ENCODE results near the gene UBXN6. TPM values are rescaled to one million over a fixed set of nuclear protein-coding genes. Genes with fewer than 3 reads are reported as not detected.

The UBXN6 gene, protein sequence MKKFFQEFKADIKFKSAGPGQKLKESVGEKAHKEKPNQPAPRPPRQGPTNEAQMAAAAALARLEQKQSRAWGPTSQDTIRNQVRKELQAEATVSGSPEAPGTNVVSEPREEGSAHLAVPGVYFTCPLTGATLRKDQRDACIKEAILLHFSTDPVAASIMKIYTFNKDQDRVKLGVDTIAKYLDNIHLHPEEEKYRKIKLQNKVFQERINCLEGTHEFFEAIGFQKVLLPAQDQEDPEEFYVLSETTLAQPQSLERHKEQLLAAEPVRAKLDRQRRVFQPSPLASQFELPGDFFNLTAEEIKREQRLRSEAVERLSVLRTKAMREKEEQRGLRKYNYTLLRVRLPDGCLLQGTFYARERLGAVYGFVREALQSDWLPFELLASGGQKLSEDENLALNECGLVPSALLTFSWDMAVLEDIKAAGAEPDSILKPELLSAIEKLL
- total RNA-seq: 94.1 and 105 TPM in 2 replicates

DNA sequence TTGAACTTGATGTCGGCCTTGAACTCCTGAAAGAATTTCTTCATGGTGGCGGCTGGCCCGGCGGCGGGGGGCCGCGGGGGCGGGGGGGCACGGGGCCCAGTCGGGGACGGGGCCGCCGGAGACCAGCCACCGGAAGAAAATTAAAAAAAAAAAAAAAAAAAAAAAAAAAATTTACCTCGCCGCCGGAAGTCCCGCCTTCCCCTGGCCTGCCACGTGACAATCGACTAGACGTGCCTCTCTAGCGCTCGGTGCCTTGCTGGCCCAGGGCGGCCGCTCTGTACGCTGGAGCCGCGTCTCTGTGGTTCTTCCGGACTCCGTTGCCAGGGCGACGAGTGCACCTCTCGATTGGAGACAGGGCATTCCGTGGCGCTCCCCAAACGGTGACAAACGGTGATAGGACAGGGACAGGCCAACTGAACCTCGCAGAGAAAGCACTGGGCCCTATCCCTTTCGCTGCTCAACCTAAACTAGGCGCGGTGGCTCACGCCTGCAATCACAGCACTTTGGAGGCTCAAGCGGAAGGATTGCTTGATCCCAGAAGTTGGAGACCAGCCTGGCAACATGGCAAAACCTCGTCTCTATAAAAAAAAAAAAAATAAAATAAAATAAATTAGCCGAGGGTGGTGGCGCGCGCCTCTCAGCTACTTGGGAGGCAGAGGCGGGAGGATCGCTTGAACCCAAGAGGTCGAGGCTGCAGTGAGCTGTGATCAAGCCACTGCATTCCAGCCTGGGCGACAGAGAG, at the start of gene UBXN6:
UBXN6 (minus strand) TSS at position 141 of the 742 bp plus-strand sequence; CDS start at position 44, 97 bp downstream.

DNA sequence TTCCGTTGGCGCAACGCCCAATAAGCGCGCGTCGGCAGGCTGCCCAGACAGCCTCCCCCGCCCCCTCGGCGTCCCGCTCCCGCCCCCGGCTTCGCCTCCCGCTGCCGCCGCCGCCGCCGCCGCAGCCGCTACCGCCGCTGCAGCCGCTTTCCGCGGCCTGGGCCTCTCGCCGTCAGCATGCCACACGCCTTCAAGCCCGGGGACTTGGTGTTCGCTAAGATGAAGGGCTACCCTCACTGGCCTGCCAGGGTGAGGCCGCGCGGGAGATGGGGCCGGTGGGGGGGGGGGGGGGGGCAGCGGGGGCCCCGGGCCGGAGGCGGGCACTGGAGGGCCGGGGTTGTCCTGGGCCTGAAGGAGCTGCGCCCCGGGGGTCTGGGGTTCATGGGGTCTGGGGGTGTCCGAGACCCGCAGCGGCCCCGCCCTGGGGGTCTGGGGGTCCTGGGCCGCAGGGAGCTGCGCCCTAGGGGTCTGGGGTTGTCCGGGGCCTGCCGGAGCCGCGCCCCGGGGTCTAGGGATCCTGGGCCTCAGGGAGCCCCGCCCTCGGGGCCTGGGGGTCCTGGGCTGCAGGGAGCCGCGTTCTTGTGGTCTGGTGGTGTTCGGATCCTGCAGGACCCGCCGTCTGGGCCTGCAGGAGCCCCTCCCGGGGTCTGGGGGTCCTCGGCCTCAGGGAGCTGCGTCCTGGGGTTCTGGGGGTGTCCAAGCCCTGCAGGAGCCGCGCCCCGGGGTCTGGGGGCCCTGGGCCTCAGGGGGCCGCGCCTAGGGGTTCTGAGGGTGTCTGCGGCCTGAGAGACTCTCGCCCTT, 14.8 kb upstream of the UBXN6 start, which contains the start of gene HDGFL2:
HDGFL2 (plus strand) TSS at position 124 of the 801 bp plus-strand sequence; CDS start at position 178, 54 bp downstream.

DNA sequence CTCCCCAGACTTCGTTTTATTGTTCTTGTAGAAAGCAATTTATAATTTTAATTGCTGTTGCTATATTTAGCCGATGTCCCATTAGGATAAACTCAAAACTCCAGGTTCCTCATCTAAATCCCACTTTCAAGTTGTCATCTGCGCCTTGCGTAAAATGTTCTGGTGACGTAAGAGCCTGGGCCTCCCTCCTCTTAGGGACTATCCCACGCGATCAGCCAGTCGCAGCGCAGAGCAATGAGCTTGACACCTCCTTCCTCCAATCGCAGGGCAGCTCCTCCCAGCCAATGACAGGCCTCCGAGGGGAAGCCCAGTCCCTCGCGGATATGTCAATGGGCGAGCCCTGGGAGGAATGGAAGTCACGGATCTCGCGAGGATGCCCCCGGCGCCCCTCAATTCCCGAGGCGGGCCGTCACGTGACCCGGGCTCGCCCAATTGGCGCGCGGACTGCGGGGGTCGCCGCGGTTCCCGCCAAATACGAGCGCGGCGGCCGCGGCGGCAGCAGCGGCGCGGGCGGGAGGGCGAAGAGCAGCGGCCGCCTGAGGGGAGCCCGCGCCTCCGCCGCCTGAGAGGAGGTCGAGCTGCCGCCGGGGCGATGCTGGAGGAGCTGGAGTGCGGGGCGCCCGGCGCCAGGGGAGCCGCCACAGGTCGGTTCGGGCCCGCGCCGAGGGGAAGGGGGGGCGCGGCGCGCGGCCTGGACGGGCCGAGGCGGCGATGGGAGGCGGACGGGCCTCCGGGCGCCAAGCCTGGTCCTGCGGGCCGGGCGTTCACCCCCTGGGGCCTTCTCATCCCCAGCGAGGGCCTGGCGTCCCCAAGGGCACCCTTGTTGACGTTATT, 55.2 kb downstream of the UBXN6 start, which contains the start of gene CHAF1A:
CHAF1A (plus strand) TSS at position 470 of the 834 bp plus-strand sequence; CDS start at position 593, 123 bp downstream.

DNA sequence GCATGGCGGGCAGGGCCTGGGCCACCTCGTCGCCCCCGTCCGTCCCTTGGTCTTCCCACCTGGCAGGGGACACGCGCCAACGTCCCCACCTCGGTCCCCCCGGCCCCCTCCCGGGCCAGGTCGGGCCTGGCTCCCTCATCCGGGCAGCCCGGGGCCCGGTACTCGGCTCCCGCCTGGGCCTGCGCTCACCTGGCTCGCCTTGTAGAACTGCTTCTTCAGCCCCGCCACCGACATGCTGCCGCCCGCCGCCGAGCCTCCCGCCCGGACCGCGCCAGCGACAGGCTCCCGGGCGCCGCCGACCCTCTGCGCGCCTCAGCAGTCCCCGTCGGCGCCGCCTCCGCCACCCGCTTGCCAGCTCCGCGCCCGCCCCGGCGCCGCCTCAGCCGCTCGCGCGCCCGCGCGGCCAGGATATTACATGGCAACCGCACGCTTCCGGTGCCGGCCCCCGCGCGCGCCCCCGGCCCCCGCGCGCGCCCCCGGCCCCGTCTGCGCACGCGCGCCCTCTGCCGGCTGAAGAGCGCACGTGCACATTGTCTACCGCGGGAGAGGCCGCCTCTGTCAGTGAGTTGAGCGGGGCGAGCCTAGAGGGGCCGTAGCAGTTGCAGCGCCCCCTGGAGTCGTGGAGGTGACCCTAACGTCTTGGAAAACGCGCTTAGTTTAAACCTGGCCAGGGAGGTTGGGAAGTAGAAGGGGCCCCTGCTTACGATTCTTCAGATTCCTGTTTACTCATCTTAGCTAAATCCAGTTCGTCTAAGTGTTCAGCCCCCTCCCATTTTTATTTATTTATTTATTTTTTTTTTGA, 57.3 kb downstream of the UBXN6 start, which contains the start of gene SH3GL1:
SH3GL1 (minus strand) TSS at position 413 of the 802 bp plus-strand sequence; CDS start at position 234, 179 bp downstream.

Other genes with a start within 250 kb of the UBXN6 start
- not detected in 2 replicates for gene EBI3, start 228.3 kb downstream of the UBXN6 start, total RNA-seq
- gene YJU2, start 210.7 kb downstream of the UBXN6 start, total RNA-seq: 13.2 and 16.2 TPM in 2 replicates
- not detected in 2 replicates for gene SHD, start 178.5 kb downstream of the UBXN6 start, total RNA-seq
- not detected in 2 replicates for gene TMIGD2, start 155.4 kb downstream of the UBXN6 start, total RNA-seq
- gene FSD1, start 153.2 kb downstream of the UBXN6 start, total RNA-seq: 0.99 and 2.2 TPM in 2 replicates
- 1.7 and 2.1 TPM in 2 replicates for gene STAP2, start 119.0 kb downstream of the UBXN6 start, total RNA-seq
- gene MPND, start 114.2 kb downstream of the UBXN6 start, total RNA-seq: 6.3 and 6.7 TPM in 2 replicates
- 30.1 and 30.8 TPM in 2 replicates for gene SH3GL1, start 57.2 kb downstream of the UBXN6 start, total RNA-seq
- gene CHAF1A, start 55.2 kb downstream of the UBXN6 start, total RNA-seq: 9.1 and 19.2 TPM in 2 replicates
- gene HDGFL2, start 14.5 kb upstream of the UBXN6 start, total RNA-seq: 51.4 and 66.2 TPM in 2 replicates
- under 0.01 and 0.06 TPM in 2 replicates for gene PLIN4, start 60.7 kb upstream of the UBXN6 start, total RNA-seq
- gene PLIN5, start 77.4 kb upstream of the UBXN6 start, total RNA-seq: not detected in 2 replicates
- gene LRG1, start 82.2 kb upstream of the UBXN6 start, total RNA-seq: not detected in 2 replicates
- gene SEMA6B, start 101.9 kb upstream of the UBXN6 start, total RNA-seq: 1.3 and 3.6 TPM in 2 replicates
- 2.4 and 3.3 TPM in 2 replicates for gene TNFAIP8L1, start 181.7 kb upstream of the UBXN6 start, total RNA-seq
- 263 and 266 TPM in 2 replicates for gene MYDGF, start 212.5 kb upstream of the UBXN6 start, total RNA-seq

Data from aortic smooth muscle cell (primary cell).